Left lung (tissue), 10 donors: ENCODE results near the gene LRP10. TPM values are rescaled to one million over a fixed set of nuclear protein-coding genes. Genes with fewer than 3 reads are reported as not detected.
A peak's percentile ranks its signal among the peaks of the same experiment; 100 is the strongest.

ENCODE experiments used
- ATAC-seq: fragments of 200-7000 bp; cut with Tn5 transposase; one replicate; pipeline ENCODE4 v1.9.1; 2020; ENCODE audit warnings: moderate library complexity
- DNase-seq, 4 donors: peaks; one replicate each; pipeline ENCODE4 v3.0.0-alpha.2; 2013 to 2020
- H3K27ac ChIP-seq, 2 donors: fragments of 200-600 bp; sonication (generic) in 1 of 2; one replicate each; pipeline versions ENCODE4 v1.5.0 to v1.8.0; 2020 to 2021
- H3K27me3 ChIP-seq, 2 donors: fragments of 200-600 bp; sonication (generic) in 1 of 2; one replicate each; pipeline versions ENCODE4 v1.5.0 to v1.8.0; 2020 to 2021
- H3K36me3 ChIP-seq, 2 donors: fragments of 200-600 bp; sonication (generic) in 1 of 2; one replicate each; pipeline versions ENCODE4 v1.5.0 to v1.8.0; 2020 to 2021
- H3K4me1 ChIP-seq, 2 donors: fragments of 200-600 bp; one replicate each; pipeline ENCODE4 v1.8.0; 2021
- H3K4me3 ChIP-seq, 2 donors: fragments of 200-600 bp; sonication (generic) in 1 of 2; one replicate each; pipeline versions ENCODE4 v1.5.0 to v1.8.0; 2020 to 2021; ENCODE audit warnings: mild to moderate bottlenecking in 1 of 2
- H3K9me3 ChIP-seq, 2 donors: fragments of 200-600 bp; sonication (generic) in 1 of 2; one replicate each; pipeline versions ENCODE4 v1.5.0 to v1.8.0; 2020 to 2021
- intact Hi-C, 2 donors: fragments of 100-400 bp; cut with DNase I; formaldehyde crosslinking; loops; one replicate each; pipeline versions ENCODE4 v1.11.2 to v1.14.2; 2022
- polyA plus RNA-seq, 6 donors: library from polyadenylated mRNA; unstranded; fragments of 120-200 nt; gene quantifications; one replicate each; pipeline ENCODE4 v1.2.1, GENCODE V29; 2013; ENCODE audit not compliant: insufficient read length in 6 of 6
- total RNA-seq, 2 donors: library from RNA; stranded (reverse); fragmentation: NEBNext Ultra II Directional; extraction: Animal tissue kit (Norgen Biotek cat#: 25700); gene quantifications; one replicate each; pipeline ENCODE4 v1.2.1, GENCODE V29; 2021
- TF ChIP-seq, protein P1 (sequence below), 2 donors: fragments of 200-600 bp; sonication (generic) in 1 of 2; IDR thresholded peaks; one replicate each; pipeline versions ENCODE4 v1.5.0 to v1.8.0; 2021; ENCODE audit warnings: antibody characterized with exemption in 2 of 2
- donor health status: DM: no; HTN: yes; CAD: no.
- donor health status: DM: no; HTN: no; CAD: no.

Gene LRP10
- total and polyA plus RNA-seq, 8 donors = 49.3 to 147 (median 58.5) TPM

DNA sequence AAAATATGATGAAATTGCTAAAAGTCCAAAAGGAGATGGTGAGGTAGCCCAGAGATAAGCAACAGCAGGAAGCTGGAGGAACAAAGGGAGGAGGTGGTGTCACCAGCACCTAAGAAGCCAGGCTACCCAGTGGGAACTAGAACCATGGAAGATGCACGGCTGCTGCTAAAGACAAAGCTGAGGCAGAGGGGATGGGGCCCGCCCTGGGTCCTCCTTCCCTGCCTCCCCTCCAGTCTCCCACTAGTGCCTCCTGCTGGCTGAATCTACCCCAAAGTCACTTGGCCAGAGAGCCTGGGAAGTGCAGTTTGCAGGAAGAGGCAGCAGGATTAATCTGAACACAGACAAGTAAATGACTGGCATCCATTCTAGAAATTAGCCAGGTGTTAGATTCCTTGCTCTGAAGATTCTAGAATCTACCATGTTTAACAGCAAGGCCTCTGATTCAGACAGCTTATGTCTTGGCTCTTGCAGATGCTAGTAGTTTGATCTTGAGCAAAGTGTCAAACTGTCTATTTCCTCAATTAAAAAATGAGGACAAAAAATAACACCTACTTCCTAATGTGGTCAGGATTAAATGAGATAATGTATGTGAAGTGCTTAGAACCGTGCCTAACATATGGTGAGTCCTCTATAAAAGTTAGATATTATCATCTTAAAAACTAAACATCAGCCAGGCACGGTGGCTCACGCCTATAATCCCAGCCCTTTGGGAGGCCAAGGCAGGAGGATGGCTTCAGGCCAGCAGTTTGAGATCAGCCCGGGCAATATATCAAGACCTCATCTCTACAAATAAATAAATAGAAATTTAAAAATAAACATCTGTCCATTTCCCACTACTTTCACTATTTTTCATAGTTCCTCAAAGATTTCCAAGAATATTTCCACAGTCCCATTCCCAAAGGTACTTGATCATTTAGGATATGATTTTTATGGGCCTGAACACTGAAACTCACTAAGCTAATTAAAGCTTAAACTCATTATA is 5.8 kb upstream of the LRP10 start:
- Histone ChIP-seq H3K4me3 (no peak overlapping the region), H3K9me3 (no peaks in the 10 kb centered on the region), H3K4me1 (peaks cover 0 to 13% of the 10 kb centered on the region in 2 donors), H3K27me3 (no peaks in the 10 kb centered on the region), H3K36me3 (no peaks in the 10 kb centered on the region), H3K27ac (no peak overlapping the region)
- DNase-seq = no peak
- ATAC-seq = no peak
- intact Hi-C loops = no loop called here
- TF ChIP-seq, protein P1, sequence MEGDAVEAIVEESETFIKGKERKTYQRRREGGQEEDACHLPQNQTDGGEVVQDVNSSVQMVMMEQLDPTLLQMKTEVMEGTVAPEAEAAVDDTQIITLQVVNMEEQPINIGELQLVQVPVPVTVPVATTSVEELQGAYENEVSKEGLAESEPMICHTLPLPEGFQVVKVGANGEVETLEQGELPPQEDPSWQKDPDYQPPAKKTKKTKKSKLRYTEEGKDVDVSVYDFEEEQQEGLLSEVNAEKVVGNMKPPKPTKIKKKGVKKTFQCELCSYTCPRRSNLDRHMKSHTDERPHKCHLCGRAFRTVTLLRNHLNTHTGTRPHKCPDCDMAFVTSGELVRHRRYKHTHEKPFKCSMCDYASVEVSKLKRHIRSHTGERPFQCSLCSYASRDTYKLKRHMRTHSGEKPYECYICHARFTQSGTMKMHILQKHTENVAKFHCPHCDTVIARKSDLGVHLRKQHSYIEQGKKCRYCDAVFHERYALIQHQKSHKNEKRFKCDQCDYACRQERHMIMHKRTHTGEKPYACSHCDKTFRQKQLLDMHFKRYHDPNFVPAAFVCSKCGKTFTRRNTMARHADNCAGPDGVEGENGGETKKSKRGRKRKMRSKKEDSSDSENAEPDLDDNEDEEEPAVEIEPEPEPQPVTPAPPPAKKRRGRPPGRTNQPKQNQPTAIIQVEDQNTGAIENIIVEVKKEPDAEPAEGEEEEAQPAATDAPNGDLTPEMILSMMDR (IDR thresholded peaks at IDR 0.05) = no peak

DNA sequence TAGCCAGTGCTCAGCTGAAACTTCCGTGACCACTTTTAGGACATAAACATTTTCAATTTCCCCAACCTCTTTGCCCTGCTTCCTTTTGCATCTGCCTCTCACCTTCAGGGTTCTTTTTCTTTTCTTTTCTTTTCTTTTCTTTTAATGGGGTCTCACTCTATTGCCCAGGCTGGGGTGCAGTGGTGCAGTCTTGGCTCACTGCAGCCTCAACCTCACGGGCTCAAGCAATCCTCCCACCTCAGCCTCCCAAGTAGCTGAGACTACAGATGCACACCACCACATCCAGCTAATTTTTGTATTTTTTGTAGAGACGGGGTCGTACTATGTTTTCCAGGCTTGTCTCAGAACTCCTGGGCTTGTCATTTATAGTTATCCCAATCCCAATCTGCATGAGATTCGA is 4.7 kb upstream of the LRP10 start:
- TF ChIP-seq, protein P1 (IDR thresholded peaks at IDR 0.05) = no peak
- Histone ChIP-seq H3K9me3 (no peaks in the 10 kb centered on the region), H3K27me3 (no peaks in the 10 kb centered on the region), H3K36me3 (no peaks in the 10 kb centered on the region), H3K27ac (no peak overlapping the region), H3K4me1 (peaks cover 0 to 20% of the 10 kb centered on the region in 2 donors), H3K4me3 (no peak overlapping the region)
- ATAC-seq = no peak
- no peak for DNase-seq
- intact Hi-C loops = no loop called here

DNA sequence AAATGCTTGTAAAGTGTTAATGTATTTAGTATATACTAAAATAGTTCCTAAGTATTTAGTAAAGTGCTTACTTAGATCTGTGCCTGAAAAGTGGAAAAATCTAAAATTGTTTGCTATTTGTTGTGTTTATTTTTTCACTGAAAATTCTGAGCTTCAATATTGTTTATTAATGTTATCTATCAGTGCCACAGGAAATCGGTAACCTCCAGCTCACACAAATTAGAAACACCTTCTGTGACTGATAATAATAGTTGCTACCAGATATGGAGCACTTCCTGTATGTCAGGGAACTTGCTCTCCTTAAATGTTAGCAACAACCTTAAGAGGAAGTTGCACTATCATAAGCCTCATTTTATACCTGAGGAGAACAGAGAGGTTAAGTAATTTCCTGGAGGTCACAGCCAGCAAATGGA is 723 bp upstream of the LRP10 start:
- ATAC-seq (no peak), DNase-seq (no peak)
- TF ChIP-seq, protein P1 (IDR thresholded peaks at IDR 0.05) = no peak
- no peaks in the 10 kb centered on the region for H3K9me3 ChIP-seq
- peak overlapping the region; percentile 97 to 100 for H3K27ac ChIP-seq
- peaks cover 8 to 37% of the 10 kb centered on the region in 2 donors for H3K4me1 ChIP-seq
- intact Hi-C loops = no loop called here
- peak overlapping the region in 1 of 2 donors; percentile 98 for H3K4me3 ChIP-seq
- H3K27me3 ChIP-seq = no peaks in the 10 kb centered on the region
- peaks cover 0 to 27% of the 10 kb centered on the region in 2 donors for H3K36me3 ChIP-seq

DNA sequence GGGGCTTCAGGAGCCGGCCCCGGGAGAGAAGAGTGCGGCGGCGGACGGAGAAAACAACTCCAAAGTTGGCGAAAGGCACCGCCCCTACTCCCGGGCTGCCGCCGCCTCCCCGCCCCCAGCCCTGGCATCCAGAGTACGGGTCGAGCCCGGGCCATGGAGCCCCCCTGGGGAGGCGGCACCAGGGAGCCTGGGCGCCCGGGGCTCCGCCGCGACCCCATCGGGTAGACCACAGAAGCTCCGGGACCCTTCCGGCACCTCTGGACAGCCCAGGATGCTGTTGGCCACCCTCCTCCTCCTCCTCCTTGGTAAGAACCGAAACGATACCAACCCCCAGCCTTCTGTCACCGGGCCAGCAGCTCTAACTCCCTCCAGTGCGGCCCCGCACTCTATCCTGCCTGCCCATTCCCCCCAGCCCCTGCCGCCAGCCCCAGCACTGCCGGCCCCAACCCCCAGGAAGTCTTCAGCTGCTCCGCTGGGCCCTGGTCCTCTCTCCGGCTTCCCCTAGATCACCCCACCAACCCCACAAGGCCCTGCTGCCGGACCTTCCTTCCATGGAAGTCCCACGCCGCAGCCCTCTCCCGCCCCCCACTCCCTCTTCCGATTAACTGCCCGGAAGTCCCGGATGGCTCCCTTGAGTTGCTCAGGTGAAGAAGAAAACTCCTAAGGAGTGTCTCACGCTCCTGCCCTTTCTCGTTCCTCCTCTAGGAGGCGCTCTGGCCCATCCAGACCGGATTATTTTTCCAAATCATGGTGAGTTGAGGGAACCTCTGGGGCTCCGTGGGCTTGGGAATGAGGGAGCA is 693 bp downstream of the LRP10 start:
- peaks cover 8 to 37% of the 10 kb centered on the region in 2 donors for H3K4me1 ChIP-seq
- no peaks in the 10 kb centered on the region for H3K27me3 ChIP-seq
- H3K27ac ChIP-seq = peak overlapping the region; percentile 97 to 100
- no peaks in the 10 kb centered on the region for H3K9me3 ChIP-seq
- peaks cover 0 to 41% of the 10 kb centered on the region in 2 donors for H3K36me3 ChIP-seq
- TF ChIP-seq, protein P1 (IDR thresholded peaks at IDR 0.05) = peak; percentile 81 to 87
- intact Hi-C loops = no loop called here
- peak; percentile 82 to 90 (median 84) for DNase-seq
- peak overlapping the region; percentile 97 to 98 for H3K4me3 ChIP-seq
- peak; percentile 78 for ATAC-seq
